Activated CD4-positive, alpha-beta memory T cell treated with anti-CD3 and anti-CD28 coated beads, Interleukin-2, amount 10 ng/mL, durations not matched to agents 7 days and 5 days (primary cell): Measurements from ENCODE around the gene ELOVL4. TPM values are rescaled to one million over a fixed set of nuclear protein-coding genes. Genes with fewer than 3 reads are reported as not detected.

Experiments
- total RNA-seq, 2 experiments: library from RNA; stranded (reverse); gene quantifications; one replicate each; pipeline ENCODE4 v1.2.3, GENCODE V29; 2021

ELOVL4 gene
- total RNA-seq, 2 experiments from 2014 or later, result 1.9 to 2.0 TPM

Other genes starting within 250 kb of the ELOVL4 start
- 10 to 100 TPM; 34.4 to 35.9 TPM for gene TTK, start 57.1 kb upstream of the ELOVL4 start, total RNA-seq
- 10 to 100 TPM; 13.5 to 16.5 TPM for gene BCKDHB, start 159.1 kb upstream of the ELOVL4 start, total RNA-seq